Peyer's patch (tissue), 4 donors: Measurements from ENCODE around the gene KCNMA1. TPM values are rescaled to one million over a fixed set of nuclear protein-coding genes. Genes with fewer than 3 reads are reported as not detected.
A peak's percentile ranks its signal among the peaks of the same experiment; 100 is the strongest.

ENCODE experiments used
- DNase-seq, 3 donors: peaks; one replicate each; pipeline ENCODE4 v3.0.0-alpha.2; 2017 to 2019
- H3K27ac ChIP-seq, 4 donors: fragments of 200-600 bp; sonication (generic); one replicate each; pipeline ENCODE4 v1.5.1; 2016 to 2019
- H3K27me3 ChIP-seq, 2 donors: fragments of 200-600 bp; sonication (generic); one replicate each; pipeline ENCODE4 v1.5.1; 2019
- H3K36me3 ChIP-seq, 3 donors: fragments of 200-600 bp; sonication (generic); one replicate each; pipeline ENCODE4 v1.5.1; 2016 to 2019
- H3K4me1 ChIP-seq, 4 donors: fragments of 200-600 bp; sonication (generic); one replicate each; pipeline ENCODE4 v1.5.1; 2016 to 2019
- H3K4me3 ChIP-seq, 4 donors: fragments of 200-600 bp; sonication (generic); 1 replicate in 3 of 4; 2 replicates in 1 of 4; pipeline ENCODE4 v1.5.1; 2016 to 2019; ENCODE audit warnings: mild to moderate bottlenecking in 1 of 4
- H3K9me3 ChIP-seq, 4 donors: fragments of 200-600 bp; sonication (generic); one replicate each; pipeline ENCODE4 v1.5.1; 2016 to 2019; ENCODE audit warnings: mild to moderate bottlenecking in 1 of 4
- POLR2A ChIP-seq, 2 donors: fragments of 450-650 bp; IDR thresholded peaks; one replicate each; pipeline ENCODE4 v1.5.1; 2017; ENCODE audit warnings: antibody characterized with exemption in 2 of 2, mild to moderate bottlenecking in 2 of 2, moderate library complexity in 2 of 2
- total RNA-seq, 4 donors: library from RNA; depleted of rRNA; stranded (reverse); fragments of >200 nt; gene quantifications; one replicate each; pipeline ENCODE4 v1.1.0, GENCODE V29; 2016
- TF ChIP-seq, protein P1 (sequence below), 6 experiments: fragments of 450-650 bp in 4 of 6; fragments of 200-600 bp in 2 of 6; sonication (generic) in 1 of 6; IDR thresholded peaks; one replicate each; pipeline ENCODE4 v1.5.1; 2017 to 2019; ENCODE audit warnings: antibody characterized with exemption in 6 of 6, mild to moderate bottlenecking in 3 of 6, moderate library complexity in 1 of 6

The KCNMA1 gene
- total RNA-seq, 4 donors from 2014 or later: 17.8 to 29.1 (median 23.9) TPM

GRCh38 chr10:77355844-77356243 is 281.8 kb downstream of the KCNMA1 start:
- no peak for TF ChIP-seq POLR2A (IDR thresholded peaks at IDR 0.05)
- TF ChIP-seq, protein P1, sequence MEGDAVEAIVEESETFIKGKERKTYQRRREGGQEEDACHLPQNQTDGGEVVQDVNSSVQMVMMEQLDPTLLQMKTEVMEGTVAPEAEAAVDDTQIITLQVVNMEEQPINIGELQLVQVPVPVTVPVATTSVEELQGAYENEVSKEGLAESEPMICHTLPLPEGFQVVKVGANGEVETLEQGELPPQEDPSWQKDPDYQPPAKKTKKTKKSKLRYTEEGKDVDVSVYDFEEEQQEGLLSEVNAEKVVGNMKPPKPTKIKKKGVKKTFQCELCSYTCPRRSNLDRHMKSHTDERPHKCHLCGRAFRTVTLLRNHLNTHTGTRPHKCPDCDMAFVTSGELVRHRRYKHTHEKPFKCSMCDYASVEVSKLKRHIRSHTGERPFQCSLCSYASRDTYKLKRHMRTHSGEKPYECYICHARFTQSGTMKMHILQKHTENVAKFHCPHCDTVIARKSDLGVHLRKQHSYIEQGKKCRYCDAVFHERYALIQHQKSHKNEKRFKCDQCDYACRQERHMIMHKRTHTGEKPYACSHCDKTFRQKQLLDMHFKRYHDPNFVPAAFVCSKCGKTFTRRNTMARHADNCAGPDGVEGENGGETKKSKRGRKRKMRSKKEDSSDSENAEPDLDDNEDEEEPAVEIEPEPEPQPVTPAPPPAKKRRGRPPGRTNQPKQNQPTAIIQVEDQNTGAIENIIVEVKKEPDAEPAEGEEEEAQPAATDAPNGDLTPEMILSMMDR (IDR thresholded peaks at IDR 0.05): no peak
- no peak for DNase-seq
- no peak overlapping the region for H3K4me3 ChIP-seq
- H3K9me3 ChIP-seq: no peaks in the 10 kb centered on the region
- H3K36me3 ChIP-seq: no peaks in the 10 kb centered on the region
- H3K4me1 ChIP-seq: no peaks in the 10 kb centered on the region
- no peaks in the 10 kb centered on the region for H3K27me3 ChIP-seq
- no peak overlapping the region for H3K27ac ChIP-seq

DNA sequence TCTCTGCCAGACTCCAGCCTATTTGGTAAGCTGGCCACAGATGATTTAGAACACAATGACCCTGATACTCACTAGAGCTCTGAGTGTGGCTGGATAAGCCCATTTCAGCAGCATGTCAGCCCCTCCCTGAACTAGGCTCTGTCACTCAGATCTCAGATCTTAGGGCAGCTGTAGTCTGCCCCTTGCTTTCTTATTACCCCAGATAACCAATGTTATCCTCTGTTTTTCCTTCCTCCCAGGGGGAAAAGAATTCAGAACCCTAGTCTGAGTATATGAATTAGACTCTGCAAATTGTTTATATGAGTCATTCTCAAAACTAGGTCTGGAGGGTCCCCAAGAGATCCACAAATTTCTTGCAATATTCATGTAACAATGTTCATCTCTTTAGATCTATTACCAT is 286.2 kb downstream of the KCNMA1 start:
- TF ChIP-seq POLR2A (IDR thresholded peaks at IDR 0.05): no peak
- TF ChIP-seq, protein P1 (IDR thresholded peaks at IDR 0.05): no peak
- no peaks in the 10 kb centered on the region for H3K27me3 ChIP-seq
- no peak for DNase-seq
- no peak overlapping the region for H3K27ac ChIP-seq
- H3K4me1 ChIP-seq: no peaks in the 10 kb centered on the region
- no peaks in the 10 kb centered on the region for H3K36me3 ChIP-seq
- H3K9me3 ChIP-seq: no peaks in the 10 kb centered on the region
- no peak overlapping the region for H3K4me3 ChIP-seq

DNA sequence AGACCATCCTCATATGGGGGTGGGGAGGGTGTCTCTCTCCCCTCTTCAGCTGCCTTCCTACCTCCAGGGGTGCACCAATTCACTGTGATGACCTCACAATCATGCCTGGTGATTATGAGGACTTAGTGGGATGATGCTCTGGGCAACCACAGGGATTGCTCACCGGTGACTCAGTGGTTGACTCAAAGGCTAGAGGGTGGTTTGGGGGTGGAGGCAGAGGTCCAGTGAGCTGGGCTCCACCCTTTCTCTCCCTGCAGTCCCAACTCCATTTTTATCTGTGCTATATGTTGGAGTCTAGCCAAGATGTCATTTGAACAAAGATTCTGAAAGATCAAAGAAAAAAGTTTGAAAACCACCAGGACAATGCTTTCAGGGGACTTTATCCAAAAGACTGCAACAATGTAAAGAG is 286.9 kb downstream of the KCNMA1 start:
- no peaks in the 10 kb centered on the region for H3K9me3 ChIP-seq

DNA sequence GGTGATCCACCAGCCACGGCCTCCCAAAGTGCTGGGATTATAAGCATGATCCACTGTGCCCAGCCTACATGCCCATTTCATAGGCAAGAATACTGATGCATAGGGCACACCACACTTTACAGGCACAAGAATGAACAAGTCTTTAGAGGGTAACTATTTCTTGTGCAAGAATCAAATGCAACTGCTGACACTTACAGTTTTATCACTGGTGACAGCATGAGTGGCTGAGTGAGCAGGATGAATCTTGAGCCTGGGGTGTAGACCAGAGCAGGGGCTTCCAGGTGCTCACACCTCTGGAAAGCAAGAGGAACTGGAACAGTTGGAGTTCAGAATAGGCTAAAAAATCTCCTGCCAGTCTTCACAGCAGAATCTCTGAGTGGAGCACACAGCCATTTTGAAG is 287.5 kb downstream of the KCNMA1 start:
- no peak overlapping the region for H3K27ac ChIP-seq
- TF ChIP-seq POLR2A (IDR thresholded peaks at IDR 0.05): no peak
- TF ChIP-seq, protein P1 (IDR thresholded peaks at IDR 0.05): no peak

More for the DNA sequence above, 286.9 kb downstream of the KCNMA1 start:
- TF ChIP-seq, protein P1 (IDR thresholded peaks at IDR 0.05): no peak
- no peak for TF ChIP-seq POLR2A (IDR thresholded peaks at IDR 0.05)
- no peak overlapping the region for H3K4me3 ChIP-seq
- H3K4me1 ChIP-seq: no peaks in the 10 kb centered on the region
- DNase-seq: peak in 1 of 3 donors; percentile 48
- no peaks in the 10 kb centered on the region for H3K36me3 ChIP-seq
- no peaks in the 10 kb centered on the region for H3K27me3 ChIP-seq
- H3K27ac ChIP-seq: no peak overlapping the region

DNA sequence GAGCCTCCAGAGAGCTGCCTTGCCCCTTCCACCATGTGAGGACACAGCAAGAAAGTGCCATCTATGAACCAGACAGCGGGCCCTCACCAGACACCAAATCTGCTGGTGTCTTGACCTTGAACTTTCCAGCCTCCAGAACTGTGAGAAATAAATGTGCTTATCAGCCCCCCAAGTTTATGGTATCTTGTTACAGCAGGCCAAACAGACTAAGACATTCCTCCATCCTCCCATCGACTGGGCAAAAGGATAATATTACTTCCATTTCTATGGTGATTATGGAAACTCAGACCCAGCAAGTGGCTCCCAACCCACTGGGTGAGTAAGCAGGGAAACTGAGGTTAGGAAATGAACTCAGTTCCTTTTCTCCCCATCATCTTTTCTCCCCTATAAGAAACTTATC is 288.4 kb downstream of the KCNMA1 start:
- H3K4me1 ChIP-seq: no peaks in the 10 kb centered on the region
- TF ChIP-seq, protein P1 (IDR thresholded peaks at IDR 0.05): no peak
- TF ChIP-seq POLR2A (IDR thresholded peaks at IDR 0.05): no peak
- no peaks in the 10 kb centered on the region for H3K9me3 ChIP-seq
- no peak for DNase-seq
- no peak overlapping the region for H3K4me3 ChIP-seq
- H3K27me3 ChIP-seq: no peaks in the 10 kb centered on the region
- H3K36me3 ChIP-seq: no peaks in the 10 kb centered on the region
- no peak overlapping the region for H3K27ac ChIP-seq

More for the DNA sequence above, 287.5 kb downstream of the KCNMA1 start:
- DNase-seq: no peak
- H3K4me3 ChIP-seq: no peak overlapping the region
- no peaks in the 10 kb centered on the region for H3K4me1 ChIP-seq
- no peaks in the 10 kb centered on the region for H3K27me3 ChIP-seq
- no peaks in the 10 kb centered on the region for H3K36me3 ChIP-seq
- H3K9me3 ChIP-seq: no peaks in the 10 kb centered on the region

GRCh38 chr10:77348751-77349150 is 288.9 kb downstream of the KCNMA1 start:
- no peaks in the 10 kb centered on the region for H3K36me3 ChIP-seq
- no peaks in the 10 kb centered on the region for H3K27me3 ChIP-seq
- H3K9me3 ChIP-seq: no peaks in the 10 kb centered on the region
- TF ChIP-seq, protein P1 (IDR thresholded peaks at IDR 0.05): no peak
- no peak for TF ChIP-seq POLR2A (IDR thresholded peaks at IDR 0.05)
- no peaks in the 10 kb centered on the region for H3K4me1 ChIP-seq
- H3K4me3 ChIP-seq: no peak overlapping the region
- no peak for DNase-seq
- H3K27ac ChIP-seq: no peak overlapping the region
